TTC549 (cell line): ENCODE measurements around the gene PWWP2B.

ENCODE experiments used
- FAIRE-seq: peaks from 2 replicates; lab custom pipeline; 2012; peaks lifted over from hg19 to GRCh38; lab: Jason Lieb, UNC

PWWP2B gene

DNA sequence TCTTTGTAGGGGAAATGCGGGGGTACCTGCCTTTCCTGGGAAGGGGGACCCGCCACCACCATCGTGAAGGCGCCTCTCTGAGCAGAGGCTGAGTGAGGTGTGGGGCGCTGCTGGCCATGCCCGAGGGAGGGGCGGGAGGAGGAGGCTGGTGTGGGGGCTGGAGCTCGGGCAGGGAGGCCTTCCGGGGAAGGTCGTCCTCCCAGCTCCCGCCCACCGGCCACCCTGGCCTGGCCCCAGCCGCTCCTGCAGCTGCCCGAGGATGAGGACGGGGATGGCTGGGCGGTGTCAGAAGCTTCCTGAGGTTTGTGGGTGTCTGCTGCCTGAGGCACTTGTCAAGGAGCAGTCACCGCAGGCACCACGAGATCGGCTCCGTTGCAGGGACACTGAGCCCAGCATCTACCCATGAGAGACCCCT is 11.4 kb downstream of the PWWP2B start:
- no peak for FAIRE-seq

DNA sequence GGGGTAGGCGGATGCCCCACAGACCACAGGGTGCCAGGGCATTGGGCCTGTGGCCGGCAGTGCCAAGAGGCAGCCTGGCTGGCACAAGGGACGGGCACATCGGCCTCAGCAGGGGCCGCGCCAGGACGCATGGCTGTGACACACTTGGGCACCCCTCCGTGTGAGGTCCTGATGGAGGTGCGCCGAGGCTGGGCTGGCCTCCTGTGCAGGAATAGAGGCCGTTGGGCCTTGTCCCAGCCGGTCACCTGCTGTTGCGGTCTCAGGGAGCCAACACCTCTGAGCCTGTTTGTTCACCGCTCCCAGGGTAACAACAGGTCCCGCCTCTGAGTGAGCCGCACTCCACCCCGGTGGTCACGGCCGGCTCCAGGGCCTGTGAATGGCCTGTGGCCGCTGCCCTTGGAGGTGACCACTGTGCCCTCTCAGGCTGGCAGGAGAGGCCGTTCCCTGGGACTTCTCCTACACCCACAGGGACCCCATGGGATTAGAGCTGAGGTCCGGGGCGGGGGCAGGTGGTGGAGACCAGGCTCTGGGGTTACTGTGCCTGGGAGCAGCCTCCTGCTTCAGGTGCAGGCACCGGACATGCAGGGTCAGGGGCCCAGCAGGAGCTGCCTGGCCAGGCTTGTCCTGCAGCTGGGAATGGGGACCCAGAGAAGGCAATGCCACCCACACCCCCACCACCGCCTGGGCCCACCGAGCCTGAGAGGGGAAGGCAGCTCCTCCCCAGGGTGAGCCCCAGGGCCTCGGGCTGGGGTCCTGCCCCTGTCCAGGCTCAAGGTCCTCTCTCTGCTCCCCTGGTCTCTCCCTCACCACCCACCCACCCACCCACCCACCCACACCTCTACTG is 12.0 kb downstream of the PWWP2B start:
- no peak for FAIRE-seq

DNA sequence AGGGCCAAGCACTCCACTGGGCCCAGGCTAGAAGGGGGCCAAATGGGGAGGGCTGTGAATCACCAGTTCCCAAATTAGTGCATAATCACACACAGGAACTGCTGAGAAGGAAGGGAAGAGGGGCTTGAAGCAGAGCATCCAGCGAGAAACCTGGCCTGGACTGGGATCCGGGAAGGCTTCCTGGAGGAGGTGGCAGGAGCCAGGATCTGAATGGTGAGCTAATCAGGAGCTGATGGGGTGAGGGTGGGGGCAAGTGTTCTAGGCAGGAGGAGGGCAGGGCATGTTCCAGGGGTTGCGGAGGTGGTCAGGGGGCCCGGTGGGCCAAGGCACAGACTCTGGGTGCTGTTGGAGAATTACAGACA is 12.6 kb downstream of the PWWP2B start:
- FAIRE-seq, result no peak

DNA sequence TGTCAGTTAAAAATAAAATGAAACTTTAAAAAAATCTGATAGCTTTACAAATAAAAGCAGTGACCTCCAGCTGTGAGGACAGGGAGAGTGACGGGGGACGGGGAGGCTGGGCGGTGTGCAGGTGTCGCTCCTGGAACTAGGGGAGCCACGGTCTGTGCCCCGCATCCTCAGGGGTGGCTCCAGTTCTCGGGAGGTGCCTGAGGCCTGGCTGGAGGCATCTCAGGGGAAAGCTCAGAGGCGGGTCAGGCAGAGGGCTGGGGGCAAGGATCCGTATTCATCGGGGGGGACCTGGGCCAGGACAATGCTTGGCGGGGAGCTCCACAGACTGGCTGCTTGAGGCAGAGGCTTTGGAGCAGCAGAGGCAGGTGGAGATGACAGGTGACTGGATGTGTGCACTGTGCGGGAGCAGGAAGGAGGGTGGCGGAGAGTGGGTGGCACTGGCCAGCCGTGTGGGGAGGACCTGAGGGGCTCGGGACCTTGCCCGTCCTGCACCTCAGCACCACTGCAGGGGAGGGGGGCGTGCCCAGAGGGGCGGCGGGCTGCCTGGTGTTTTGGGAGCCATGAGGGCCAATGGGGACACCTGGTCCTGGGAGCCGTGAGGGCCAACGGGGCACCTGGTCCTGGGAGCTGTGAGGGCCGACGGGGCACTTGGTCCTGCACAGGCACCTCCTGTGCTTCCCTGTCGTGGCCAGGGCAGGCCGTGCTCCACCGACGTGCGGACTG is 13.2 kb downstream of the PWWP2B start:
- FAIRE-seq, result no peak

DNA sequence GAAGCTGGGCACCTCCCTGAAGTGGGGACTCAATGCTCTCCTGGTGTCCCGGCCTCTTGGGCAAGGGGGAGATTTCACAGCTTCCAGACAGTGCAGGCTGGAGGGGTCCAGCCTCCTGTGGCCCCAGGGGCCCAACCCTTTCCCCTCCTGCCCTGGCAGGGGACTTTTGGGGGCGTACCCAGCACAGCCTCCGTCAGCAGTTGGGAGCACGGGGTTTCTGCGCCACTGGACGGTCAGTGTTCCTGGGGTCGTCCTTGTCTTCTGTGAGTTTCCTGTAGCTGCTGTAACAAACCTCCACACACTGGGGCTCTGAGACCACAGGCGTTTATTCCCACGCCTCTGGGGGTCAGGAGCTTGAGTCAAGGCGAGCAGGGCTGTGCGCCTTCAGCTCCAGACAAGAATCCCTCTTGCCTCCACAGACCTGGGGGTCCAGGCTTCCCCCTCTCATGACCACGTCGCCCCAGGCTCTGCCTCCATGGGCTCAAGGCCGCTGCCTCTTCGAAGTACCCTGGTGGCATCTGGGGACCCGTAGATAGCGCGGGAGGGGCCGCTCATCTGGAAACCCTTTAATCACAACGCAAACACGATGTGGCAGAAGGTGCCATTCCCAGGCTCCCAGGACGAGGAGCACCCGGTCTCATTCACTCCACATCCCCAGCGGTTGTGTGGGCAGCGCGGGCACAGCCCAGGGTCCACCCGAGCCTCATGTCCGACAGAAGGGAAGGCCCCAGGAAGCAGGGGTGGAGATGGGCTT is 14.0 kb downstream of the PWWP2B start:
- FAIRE-seq, result no peak

DNA sequence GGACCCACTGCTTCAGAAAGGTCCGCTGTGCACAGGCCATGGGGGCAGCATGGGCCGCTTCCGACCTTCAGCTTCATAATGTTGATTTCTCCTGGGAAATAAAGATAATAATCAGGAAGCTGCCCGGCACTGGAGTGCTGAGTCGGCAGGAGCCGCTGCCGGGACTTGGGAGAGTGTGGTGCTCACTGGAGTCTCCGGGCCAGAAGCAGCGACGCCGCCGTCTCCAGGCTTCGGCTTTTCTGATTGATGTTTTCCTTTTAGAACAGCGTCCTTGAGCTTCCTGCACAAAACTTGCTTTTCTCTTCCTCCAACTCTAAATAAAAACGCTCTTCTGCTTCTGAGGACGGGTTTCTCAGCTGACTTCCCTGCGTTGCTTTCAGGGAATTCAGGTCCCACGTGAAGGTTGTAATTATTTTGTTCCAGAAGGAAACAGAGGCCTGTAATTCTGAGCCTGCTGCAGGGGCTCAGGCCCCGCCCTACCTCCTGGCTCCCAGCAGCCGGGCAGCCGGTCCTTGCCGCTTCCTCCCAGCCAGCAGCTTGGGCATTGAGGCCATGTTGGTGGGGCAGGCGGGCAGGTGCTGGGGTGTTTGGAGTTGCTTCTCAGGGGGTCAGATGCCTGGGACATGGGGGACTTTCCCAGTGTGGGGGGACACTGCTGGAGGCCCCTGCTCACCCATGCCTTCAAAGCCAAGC is 14.7 kb downstream of the PWWP2B start:
- FAIRE-seq, result no peak

DNA sequence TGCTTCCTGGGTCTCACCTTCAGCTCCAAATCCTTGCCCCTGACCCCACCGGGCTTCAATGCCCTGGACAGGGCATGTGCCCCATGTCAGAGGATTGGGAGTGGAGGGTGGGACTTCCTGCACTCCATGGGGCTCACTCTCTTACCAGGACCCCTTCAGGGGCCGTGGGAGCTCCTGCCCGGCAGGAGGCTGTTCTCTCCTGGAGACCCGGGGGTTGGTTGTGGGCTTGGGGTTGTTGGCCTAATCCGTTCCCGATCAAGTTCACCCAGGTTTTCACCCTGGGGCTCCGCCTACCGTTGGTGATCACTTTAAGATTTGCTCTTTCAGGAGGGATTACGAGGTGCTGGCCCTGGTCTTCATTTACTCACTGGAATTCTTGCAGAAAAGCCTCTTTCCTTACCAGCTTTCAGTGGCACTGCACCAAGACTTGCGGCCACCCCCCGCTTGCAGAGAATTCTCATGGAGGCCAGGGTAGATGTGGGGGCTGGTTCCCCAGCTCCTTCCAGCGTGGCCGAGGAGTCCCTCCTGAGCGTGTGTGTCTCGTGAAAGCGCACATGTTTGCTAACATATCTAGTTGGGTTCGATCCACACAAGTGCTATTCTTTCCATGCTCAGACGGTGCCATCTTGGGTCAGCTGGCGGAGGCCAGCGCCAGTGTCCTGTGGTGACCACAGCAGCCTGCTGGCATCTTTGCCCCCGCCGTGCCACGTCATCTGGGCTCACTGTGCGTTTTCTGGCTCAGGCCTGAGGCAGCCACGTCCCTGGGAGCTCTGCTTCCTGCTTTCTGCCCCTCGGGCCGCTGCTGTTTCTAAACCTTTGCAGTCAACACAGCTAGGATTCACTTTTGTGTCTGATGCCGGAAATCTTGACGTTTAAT is 15.6 kb downstream of the PWWP2B start:
- no peak for FAIRE-seq

DNA sequence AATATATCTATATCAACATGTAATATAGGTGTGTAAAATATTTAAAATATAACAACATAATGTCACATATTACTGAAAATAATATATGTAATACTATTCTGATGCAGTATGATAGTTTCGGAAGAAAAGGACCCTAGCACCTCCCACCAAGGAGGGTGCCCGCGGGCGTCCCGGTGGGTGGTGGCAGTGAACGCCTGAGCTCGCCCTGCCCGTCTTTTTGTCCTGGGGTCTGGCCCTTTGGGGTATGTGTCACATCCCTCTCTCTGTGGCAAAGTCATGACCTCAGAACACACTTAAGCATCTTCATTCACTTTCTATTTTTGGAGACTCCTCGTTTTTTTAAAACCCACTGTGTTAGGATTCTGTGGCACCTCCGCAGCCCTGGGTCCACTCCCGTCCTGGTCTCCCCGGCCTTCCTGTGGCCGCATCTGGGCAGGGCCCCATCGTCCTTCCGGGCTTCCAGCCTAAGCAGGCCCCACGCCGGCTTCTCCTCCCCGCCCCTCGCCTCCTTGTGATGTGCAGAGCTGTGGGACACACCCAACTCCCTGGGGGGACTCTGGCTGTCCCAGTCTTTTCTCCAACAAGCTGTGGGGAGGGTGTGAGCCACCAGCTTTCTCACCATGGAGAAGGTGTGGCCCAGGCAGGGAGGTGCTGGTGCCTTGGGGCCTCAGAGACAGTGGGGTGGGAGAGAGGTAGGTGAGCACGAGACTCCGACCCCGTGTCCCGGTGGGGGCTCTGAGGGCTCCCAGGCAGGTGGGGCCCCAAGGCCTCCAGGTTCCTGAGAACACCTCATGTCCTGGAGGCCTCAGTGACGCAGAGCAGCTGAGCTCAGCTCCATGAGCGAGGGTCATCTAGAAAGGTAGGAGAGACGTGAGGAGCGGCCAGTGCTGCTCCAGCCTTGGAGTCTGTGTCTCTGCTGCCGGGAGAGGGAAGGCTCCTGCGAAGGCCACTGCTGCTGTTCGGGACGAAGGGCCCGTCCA is 16.5 kb downstream of the PWWP2B start:
- no peak for FAIRE-seq

DNA sequence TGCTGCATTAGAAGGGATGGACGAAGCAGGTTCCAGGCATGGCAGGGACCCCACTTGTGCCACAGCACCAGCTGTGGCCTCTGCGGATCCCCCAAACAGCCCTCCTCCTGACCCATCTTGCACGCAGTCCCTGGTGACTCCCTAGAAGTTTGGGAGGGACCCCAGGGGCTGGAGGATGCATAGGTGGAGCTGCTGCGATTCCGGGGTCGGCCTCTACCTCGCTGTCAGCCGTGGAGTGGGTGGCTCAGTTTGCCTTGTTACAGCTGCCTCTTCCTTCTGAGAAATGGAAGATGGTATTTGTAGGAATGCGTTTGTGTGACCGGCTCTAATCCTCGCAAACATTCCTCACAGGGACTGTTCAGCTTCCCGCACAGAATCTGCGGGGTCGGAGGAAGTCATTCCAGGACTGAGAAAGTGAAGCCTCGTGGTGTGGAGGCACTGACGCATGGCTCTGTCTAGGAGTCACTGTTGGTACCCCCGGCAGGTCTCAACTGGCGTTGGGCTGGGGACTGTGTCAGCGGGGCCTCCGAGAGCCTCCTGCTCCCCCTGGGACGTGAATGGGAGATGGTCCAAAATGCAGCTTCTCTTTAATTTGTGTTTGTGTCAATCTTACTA is 17.5 kb downstream of the PWWP2B start:
- no peak for FAIRE-seq

DNA sequence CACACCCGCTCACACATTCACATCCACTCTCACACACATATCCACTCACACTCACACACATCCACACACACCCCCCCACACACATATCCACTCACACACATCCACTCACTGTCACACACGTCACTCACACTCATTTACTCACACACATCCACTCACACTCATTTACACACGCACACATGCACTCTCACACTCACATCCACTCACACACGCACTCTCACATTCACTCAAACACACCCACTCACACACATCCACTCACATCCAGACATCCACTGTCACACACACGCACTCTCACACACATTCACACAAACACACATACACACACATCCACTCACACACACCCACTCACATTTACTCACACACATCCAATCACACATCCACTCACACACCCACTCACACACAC is 18.3 kb downstream of the PWWP2B start:
- no peak for FAIRE-seq

DNA sequence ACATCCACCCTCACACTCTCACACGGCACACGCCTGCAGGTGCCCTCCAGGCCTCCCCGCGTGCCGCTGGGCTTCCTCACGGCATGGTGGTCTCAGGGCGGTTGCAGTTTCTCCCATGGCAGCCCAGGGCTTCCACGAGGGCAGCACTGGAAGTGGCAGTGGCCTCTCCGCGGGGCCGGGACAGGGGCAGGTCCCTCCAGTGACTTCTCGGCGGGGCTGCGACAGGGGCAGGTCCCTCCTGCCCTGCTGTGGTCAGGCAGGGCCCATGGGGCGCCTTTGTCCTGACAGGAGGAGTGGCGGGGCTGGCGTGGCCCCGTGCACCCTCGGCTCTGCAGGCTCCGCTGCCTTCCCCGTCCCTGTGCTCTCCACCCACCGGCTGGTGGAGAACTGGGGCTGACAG is 19.0 kb downstream of the PWWP2B start:
- no peak for FAIRE-seq

DNA sequence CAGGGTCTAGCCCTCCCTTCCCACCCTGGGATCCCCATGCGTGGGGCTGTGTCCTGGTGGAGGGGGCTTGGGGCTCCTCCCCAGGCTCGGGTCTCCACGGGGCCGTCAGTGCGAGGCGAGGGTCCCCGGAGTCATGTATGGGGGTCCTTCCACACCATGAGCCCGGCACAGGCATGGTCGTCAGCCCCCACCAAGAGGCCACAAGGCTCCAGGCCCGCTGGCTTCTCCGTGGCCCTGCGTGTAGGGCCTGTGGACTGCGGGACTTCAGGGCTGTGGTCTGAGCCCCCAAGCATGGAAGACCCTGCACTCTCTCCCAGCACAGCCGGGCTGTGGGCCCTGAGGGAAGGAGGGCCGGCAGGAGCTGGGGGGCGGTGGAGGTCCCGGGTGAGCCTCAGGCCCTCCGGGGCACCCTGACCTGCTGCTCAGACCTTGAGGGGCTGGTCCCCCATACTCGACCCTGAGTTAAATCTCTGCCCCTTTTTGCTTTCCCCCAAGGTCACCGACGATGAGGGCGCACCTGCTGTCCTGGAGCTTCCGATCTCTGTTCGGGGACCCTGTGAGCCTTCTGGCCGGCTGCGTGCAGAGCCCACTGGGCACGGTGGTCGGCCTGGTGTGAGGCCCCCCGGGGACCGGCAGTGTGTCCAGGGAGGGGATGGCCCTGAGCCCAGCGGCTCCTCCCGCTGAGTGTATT is 19.7 kb downstream of the PWWP2B start:
- FAIRE-seq, result no peak

DNA sequence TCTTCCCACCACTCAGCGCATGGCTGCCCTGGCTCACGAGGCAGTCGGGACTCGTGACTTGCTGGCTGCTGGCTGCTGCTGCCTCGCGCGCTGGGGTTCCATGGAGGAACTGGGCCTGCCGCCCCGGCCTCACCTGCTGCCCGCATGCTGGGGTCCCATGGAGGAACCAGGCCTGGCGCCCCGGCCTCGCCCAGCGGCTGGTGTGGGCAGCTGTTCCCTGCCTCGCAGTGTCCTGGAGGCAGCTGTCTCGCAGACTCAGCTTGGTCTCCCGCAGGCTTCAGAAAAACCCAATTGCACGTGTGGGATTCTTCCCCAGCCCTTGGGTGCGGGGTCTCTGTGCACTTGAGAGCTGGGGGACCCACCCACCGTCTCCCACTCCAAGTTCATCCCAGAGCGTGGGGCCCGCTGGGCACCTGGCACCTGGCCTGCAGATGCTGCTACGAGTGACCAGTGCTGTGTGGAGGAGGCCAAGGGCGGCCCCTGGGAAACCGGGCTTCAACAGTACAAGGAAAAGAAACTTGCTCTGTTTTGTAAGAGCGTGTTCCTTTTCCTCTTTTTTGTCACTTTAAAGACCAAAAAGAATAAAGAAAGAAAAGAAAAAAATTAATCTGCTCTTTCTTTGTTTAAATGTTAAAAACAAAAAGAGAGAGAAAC is 20.4 kb downstream of the PWWP2B start:
- FAIRE-seq, result no peak

DNA sequence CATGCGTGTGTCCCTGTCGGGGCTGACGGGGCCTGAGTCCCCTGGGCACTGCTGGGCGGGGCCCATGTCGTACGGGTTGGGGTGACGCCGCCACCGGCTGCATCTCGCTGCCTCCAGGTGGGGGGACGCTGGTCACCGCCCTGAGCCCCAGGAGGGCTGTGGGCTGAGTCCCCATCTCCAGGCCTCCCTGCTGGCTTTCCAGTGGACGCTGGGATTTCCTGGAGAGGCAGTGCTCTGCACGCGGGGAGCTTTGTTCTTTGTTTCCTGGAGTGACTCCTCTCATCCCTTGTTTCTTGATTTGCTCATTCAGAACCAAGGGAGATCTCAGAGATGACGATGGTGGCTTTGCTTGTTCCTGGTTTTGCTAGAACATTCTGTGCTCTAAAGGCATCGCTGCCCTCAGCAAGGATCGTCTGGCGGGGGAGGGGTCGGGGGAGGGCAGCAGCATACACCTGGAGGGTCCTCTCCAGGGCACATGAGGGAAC is 21.0 kb downstream of the PWWP2B start:
- FAIRE-seq, result no peak

DNA sequence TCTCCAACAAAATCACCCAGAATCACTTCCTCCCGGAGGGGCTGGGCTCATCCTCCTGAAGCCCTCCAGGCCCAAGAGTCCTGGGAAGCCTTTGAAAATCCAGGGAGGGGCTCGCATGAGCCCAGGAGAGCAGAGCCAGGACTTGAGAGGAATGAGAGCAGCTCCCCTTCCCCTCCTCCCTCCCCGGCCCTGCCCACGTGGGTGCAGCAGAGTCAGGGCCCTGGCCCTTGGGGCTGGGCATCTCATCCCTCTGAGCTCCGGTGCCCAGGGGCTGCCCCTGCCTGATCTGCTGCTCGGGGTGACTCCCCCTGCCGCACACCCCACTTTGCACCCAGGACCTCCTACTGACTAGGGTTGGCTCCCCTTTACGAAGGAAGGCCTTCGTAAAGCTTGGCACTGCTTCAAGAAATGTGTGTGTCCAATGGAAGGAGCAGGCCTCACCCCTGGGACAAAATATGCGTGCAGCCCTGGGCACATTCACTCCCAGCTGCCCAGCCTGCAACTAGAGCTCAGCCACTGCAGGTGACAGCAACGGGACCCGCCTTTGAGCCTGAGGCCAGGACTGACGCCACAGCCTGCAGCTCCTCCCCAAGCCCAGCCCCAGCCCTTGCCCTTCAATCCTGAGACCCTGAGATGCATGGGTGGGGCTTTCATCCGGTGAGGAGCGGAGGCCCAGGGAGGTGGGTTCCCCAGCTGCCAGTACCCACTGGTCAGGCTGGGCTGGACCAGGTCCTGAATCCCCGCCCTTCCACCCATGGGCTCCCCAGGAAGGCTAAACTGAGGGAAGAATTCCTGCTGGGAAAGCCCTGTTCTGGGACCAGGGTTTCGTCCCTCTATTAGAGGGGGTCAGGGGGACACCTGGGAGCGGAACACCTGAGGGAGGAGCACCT is 21.8 kb downstream of the PWWP2B start:
- FAIRE-seq, result no peak

DNA sequence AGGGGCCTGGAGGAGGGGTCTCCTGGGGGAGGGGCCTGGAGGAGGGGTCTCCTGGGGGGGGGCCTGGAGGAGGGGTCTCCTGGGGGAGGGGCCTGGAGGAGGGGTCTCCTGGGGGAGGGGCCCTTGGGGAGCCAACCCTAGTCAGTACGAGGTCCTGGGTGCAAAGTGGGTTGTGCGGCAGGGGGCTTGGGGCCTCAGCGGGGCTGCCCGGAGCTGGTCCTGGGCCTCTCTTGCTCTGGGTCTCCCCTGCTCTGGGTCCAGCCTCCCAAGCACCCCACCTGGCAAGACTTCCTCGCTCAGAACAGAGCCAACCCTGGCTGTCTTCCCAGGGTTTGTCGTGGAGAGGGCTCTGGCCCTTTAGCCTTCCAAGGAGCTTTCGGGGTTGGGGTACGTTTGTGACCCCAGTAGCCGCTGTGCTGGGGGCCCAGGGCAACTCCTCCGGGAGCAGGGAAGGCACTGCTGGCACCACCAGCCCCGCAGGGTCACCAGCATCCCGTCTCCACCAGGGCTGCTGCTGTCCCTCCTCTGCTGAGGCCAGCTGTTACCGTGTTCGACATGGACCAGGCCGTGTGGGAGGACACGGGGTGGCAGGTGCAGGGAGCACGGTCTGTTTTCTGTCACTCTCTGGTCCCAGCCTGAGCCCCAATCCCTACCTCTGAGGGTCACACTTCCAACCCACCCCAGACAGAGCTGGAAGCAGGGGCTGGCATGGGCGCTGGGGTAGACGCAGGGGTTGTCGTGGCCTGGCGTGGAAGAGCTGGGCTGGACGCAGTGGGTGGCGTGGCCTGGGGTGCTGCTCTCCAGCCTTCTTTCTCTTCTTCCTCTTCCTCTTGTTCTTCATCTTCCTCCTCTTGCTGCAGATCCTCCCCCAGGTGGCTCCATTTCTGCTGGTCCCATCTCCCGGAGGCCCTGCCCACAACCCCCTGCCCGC is 22.8 kb downstream of the PWWP2B start:
- FAIRE-seq, result no peak
